ENCODE measurements around the gene AGFG2. TPM values are rescaled to one million over a fixed set of nuclear protein-coding genes. Genes with fewer than 3 reads are reported as not detected.

Gene AGFG2
- total RNA-seq, 2 donors from 2014 or later: 65.0 to 75.5 TPM

- DNase-seq (no peak), ATAC-seq (no peak)
- intact Hi-C loops (cut with DNase I, micrococcal nuclease): no loop called here
Measured at GRCh38 chr7:100567031-100567730, 28.2 kb downstream of the AGFG2 start.

DNA sequence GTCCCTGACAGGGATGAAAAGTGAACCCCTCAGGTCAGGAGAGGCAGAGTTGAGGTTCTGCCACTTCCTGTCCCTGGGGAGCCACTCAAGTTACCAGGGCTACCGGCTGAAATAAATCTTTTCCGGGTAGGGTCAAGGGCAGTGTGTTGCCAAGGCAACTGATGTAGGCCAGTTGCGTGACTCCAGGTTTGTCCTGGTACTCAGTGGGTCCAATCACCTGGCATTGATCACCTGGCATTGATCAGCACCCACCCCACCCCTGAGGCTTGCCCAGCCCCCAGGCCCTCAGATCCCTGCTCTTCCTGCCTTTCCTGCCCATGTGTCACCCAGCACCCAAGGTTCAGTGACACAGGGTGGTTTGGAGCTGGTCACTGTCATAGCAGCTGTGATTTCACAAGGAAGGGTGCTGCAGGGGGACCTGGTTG lies 28.8 kb downstream of the AGFG2 start:
- intact Hi-C loops (cut with DNase I, micrococcal nuclease): no loop called here
- peak; percentile 2 for ATAC-seq
- no peak for DNase-seq

- peak; percentile 73 to 76 for DNase-seq
- intact Hi-C loops (cut with DNase I, micrococcal nuclease): no loop called here
- ATAC-seq: peak; percentile 59
Measured at GRCh38 chr7:100568176-100568895, 29.3 kb downstream of the AGFG2 start.

- intact Hi-C loops (cut with DNase I, micrococcal nuclease): no loop called here
- ATAC-seq (peak; percentile 46), DNase-seq (peak; percentile 68 to 77)
Measured at GRCh38 chr7:100568896-100569844, 30.2 kb downstream of the AGFG2 start.

- intact Hi-C loops (cut with DNase I, micrococcal nuclease): no loop called here
- ATAC-seq (no peak), DNase-seq (peak in 1 of 2 donors; percentile 24)
Measured at GRCh38 chr7:100570954-100571828, 32.2 kb downstream of the AGFG2 start.

DNA sequence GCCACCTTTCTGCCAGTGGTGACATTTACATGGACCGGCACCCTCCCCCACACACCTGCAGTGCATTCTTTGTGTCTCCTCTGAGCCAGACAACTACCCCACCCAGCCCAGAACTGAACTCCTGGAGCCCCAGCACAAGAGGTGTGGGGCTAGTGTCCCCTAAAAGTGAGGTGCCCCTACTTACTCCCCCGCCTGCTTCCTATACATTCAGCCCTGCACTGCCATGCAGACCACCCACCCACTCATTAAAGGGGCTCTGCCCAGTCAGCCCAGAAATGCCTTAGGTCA lies 32.8 kb downstream of the AGFG2 start:
- intact Hi-C loops (cut with DNase I, micrococcal nuclease): no loop called here
- peak in 1 of 2 donors; percentile 13 for DNase-seq
- ATAC-seq: no peak

- ATAC-seq (no peak), DNase-seq (peak in 1 of 2 donors; percentile 5)
- intact Hi-C loops (cut with DNase I, micrococcal nuclease): no loop called here
Measured at GRCh38 chr7:100572281-100572948, 33.4 kb downstream of the AGFG2 start.

GRCh38 chr7:100572949-100573675 lies 34.1 kb downstream of the AGFG2 start:
- intact Hi-C loops (cut with DNase I, micrococcal nuclease): no loop called here
- ATAC-seq (no peak), DNase-seq (no peak)

DNA sequence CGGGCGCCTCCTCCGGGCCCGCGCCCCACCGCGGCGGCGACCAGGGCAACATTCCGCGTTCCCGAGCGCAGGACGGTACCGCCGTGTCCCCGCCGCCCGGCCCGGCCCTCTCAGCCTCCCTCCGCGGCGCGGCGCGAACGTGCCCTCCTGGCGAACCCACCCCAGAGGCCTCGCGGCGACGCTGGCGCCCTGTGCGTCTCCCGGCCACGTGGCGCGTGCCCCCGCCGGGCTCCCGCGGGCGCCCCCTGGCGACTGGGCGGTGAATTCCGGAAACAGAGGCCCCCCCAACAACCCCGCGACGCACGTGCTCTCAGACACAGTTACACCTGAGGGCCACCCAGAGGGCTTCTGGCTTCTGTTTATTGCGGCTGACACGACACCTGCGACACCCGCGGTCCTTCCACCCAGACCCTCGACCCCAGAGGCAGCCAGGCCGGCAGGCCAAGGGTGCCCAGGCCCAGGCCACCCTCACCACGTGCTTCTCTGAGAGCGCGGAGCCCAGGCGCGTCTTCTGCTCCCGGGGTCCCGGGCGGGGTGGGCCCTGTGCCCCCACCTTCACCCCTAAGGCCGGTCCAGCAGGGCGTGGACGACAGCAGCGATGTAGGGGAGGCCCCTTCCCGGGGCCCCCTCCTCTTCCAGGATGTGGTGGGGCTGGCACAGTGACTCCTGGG lies 34.8 kb downstream of the AGFG2 start, which contains the start of gene SAP25:
SAP25 (minus strand) TSS at position 210 of the 671 bp plus-strand sequence; CDS start at position 52, 158 bp downstream.
- intact Hi-C loops (cut with DNase I, micrococcal nuclease): no loop called here
- DNase-seq (no peak), ATAC-seq (no peak)

- DNase-seq (peak in 1 of 2 donors; percentile 7), ATAC-seq (no peak)
- intact Hi-C loops (cut with DNase I, micrococcal nuclease): no loop called here
Measured at GRCh38 chr7:100574362-100575205, 35.6 kb downstream of the AGFG2 start.

GRCh38 chr7:100575206-100575631 lies 36.2 kb downstream of the AGFG2 start:
- intact Hi-C loops (cut with DNase I, micrococcal nuclease): no loop called here
- ATAC-seq (peak; percentile 34), DNase-seq (no peak)

DNA sequence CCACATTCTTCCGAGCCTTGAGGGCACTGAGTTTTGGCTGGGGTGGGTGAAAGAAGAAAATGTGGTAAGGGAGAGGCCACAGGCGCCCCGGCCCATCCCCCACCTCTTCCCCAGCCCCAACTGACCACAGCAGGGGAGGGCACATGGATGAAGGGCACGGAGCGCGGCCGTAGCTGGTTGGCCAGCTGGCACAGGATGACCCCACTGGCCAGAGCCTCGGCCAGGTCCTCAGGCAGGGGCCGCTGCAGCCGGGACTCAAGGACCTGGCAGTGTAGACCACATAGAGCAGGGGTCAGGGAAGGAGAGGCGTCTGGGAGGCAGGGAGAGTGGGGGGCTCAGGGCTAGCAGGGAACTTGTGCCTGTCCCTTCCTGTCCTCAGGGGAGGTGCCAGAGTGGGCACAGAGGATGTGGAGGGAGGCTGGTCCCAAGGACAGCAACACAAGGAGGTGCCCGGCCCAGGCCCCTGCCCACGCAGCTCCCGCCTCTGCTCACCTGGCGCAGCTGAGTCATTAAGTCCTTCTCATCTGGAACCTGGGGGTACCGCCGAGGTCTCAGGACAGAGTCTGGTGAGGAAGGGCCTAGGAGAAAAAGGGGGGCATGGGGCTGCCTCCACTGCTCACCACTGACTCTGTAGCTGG lies 36.9 kb downstream of the AGFG2 start:
- no peak for ATAC-seq
- intact Hi-C loops (cut with DNase I, micrococcal nuclease): no loop called here
- no peak for DNase-seq

DNA sequence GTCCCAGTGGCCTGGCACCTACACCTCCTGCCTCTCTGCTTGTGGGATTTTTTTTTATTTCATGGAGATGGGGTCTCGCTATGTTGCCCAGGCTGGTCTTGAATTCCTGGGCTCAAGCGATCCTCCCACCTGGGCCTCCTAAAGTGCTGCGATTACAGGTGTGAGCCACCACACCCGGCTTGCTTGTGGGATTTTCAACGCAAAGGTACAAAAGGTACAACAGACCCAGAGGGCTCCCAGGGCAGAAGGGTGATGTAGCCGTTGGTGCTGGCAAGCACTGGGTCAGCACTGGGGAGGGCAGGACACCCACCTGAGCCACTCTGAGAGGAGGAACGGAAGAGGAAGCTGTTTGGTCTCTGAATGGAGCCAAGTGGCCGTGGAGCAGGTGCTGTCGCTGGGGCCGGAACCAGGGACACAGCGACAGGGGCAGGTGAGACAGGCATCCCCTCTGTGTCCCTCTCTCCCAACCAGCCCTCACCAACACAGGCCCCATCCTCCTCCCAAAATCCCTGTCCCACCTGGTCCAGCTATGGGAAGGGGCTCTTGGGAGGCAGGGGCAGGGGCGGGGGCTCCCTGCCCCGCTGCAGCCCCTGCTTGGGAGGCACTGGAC lies 37.5 kb downstream of the AGFG2 start:
- ATAC-seq (no peak), DNase-seq (no peak)
- intact Hi-C loops (cut with DNase I, micrococcal nuclease): no loop called here

DNA sequence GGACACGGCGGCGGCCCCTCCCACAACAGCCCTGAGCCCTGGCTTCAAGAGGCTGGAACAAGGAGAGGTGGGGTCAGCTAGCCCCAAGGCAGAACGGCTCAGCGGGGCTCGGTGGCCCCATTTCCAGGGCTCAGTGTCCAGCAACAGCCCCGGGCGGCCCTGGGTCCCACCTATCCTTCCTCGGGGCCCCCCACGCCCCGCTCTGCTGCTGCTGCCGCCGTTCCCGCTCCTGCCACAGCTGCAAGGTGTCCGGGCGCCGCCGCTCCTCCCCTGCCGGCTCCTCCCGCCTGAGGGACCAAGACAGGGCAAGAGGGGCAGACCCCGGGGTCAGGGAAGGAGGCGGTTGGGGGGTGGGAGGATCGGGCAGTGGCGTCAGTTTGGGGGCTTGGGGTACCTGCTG lies 38.1 kb downstream of the AGFG2 start:
- intact Hi-C loops (cut with DNase I, micrococcal nuclease): no loop called here
- DNase-seq (no peak), ATAC-seq (no peak)

- intact Hi-C loops (cut with DNase I, micrococcal nuclease): no loop called here
- DNase-seq (no peak), ATAC-seq (no peak)
Measured at GRCh38 chr7:100577507-100577906, 38.5 kb downstream of the AGFG2 start.
